Left lung (tissue), 10 donors: Measurements from ENCODE around the gene WNT1. TPM values are rescaled to one million over a fixed set of nuclear protein-coding genes. Genes with fewer than 3 reads are reported as not detected.

Experiments
- ATAC-seq: fragments of 200-7000 bp; cut with Tn5 transposase; one replicate; pipeline ENCODE4 v1.9.1; 2020; ENCODE audit warnings: moderate library complexity
- DNase-seq, 4 donors: peaks; one replicate each; pipeline ENCODE4 v3.0.0-alpha.2; 2013 to 2020
- H3K27ac ChIP-seq, 2 donors: fragments of 200-600 bp; sonication (generic) in 1 of 2; one replicate each; pipeline versions ENCODE4 v1.5.0 to v1.8.0; 2020 to 2021
- H3K27me3 ChIP-seq, 2 donors: fragments of 200-600 bp; sonication (generic) in 1 of 2; one replicate each; pipeline versions ENCODE4 v1.5.0 to v1.8.0; 2020 to 2021
- H3K36me3 ChIP-seq, 2 donors: fragments of 200-600 bp; sonication (generic) in 1 of 2; one replicate each; pipeline versions ENCODE4 v1.5.0 to v1.8.0; 2020 to 2021
- H3K4me1 ChIP-seq, 2 donors: fragments of 200-600 bp; one replicate each; pipeline ENCODE4 v1.8.0; 2021
- H3K4me3 ChIP-seq, 2 donors: fragments of 200-600 bp; sonication (generic) in 1 of 2; one replicate each; pipeline versions ENCODE4 v1.5.0 to v1.8.0; 2020 to 2021; ENCODE audit warnings: mild to moderate bottlenecking in 1 of 2
- H3K9me3 ChIP-seq, 2 donors: fragments of 200-600 bp; sonication (generic) in 1 of 2; one replicate each; pipeline versions ENCODE4 v1.5.0 to v1.8.0; 2020 to 2021
- CTCF ChIP-seq, 2 donors: fragments of 200-600 bp; sonication (generic) in 1 of 2; IDR thresholded peaks; one replicate each; pipeline versions ENCODE4 v1.5.0 to v1.8.0; 2021; ENCODE audit warnings: antibody characterized with exemption in 2 of 2
- intact Hi-C, 2 donors: fragments of 100-400 bp; cut with DNase I; formaldehyde crosslinking; loops; one replicate each; pipeline versions ENCODE4 v1.11.2 to v1.14.2; 2022
- polyA plus RNA-seq, 6 donors: library from polyadenylated mRNA; unstranded; fragments of 120-200 nt; gene quantifications; one replicate each; pipeline ENCODE4 v1.2.1, GENCODE V29; 2013; ENCODE audit not compliant: insufficient read length in 6 of 6
- total RNA-seq, 2 donors: library from RNA; stranded (reverse); fragmentation: NEBNext Ultra II Directional; extraction: Animal tissue kit (Norgen Biotek cat#: 25700); gene quantifications; one replicate each; pipeline ENCODE4 v1.2.1, GENCODE V29; 2021
- donor health status: DM: no; HTN: yes; CAD: no.
- donor health status: DM: no; HTN: no; CAD: no.

The WNT1 gene
- total and polyA plus RNA-seq, 8 donors, result not detected

GRCh38 chr12:48973941-48974673, 4.0 kb upstream of the WNT1 start:
- H3K4me1 ChIP-seq, result peaks cover 26 to 60% of the 10 kb centered on the region in 2 donors
- peak in 1 of 4 donors; percentile 83 for DNase-seq
- intact Hi-C loops, result no loop called here
- no peaks in the 10 kb centered on the region for H3K36me3 ChIP-seq
- peaks cover 76 to 98% of the 10 kb centered on the region in 2 donors for H3K27me3 ChIP-seq
- peak; percentile 57 for ATAC-seq
- TF ChIP-seq CTCF (IDR thresholded peaks at IDR 0.05), result peak; percentile 38 to 65
- H3K27ac ChIP-seq, result no peak overlapping the region
- no peaks in the 10 kb centered on the region for H3K9me3 ChIP-seq
- no peak overlapping the region for H3K4me3 ChIP-seq

- Histone ChIP-seq H3K36me3 (no peaks in the 10 kb centered on the region), H3K4me3 (no peak overlapping the region), H3K27me3 (peaks cover 81 to 98% of the 10 kb centered on the region in 2 donors), H3K4me1 (peaks cover 44 to 59% of the 10 kb centered on the region in 2 donors), H3K27ac (no peak overlapping the region), H3K9me3 (no peaks in the 10 kb centered on the region)
- intact Hi-C loops, result no loop called here
- TF ChIP-seq CTCF (IDR thresholded peaks at IDR 0.05), result peak; percentile 77 to 84
- ATAC-seq (peak; percentile 64), DNase-seq (peak in 2 of 4 donors; percentile 66 to 95)
Measured at GRCh38 chr12:48977290-48978281, 536 bp upstream of the WNT1 start.

GRCh38 chr12:48978741-48979601, 849 bp downstream of the WNT1 start:
- Histone ChIP-seq H3K36me3 (no peaks in the 10 kb centered on the region), H3K4me1 (peaks cover 38 to 45% of the 10 kb centered on the region in 2 donors), H3K9me3 (no peaks in the 10 kb centered on the region), H3K27me3 (peaks cover 73 to 96% of the 10 kb centered on the region in 2 donors), H3K27ac (no peak overlapping the region), H3K4me3 (peak overlapping the region; percentile 10 to 28)
- ATAC-seq (no peak), DNase-seq (peak in 1 of 4 donors; percentile 63)
- intact Hi-C loops, result no loop called here
- TF ChIP-seq CTCF (IDR thresholded peaks at IDR 0.05), result no peak

GRCh38 chr12:48979602-48980388, 1.7 kb downstream of the WNT1 start:
- ATAC-seq (peak; percentile 2), DNase-seq (peak in 1 of 4 donors; percentile 77)
- Histone ChIP-seq H3K27me3 (peaks cover 71 to 96% of the 10 kb centered on the region in 2 donors), H3K9me3 (no peaks in the 10 kb centered on the region), H3K4me3 (peak overlapping the region; percentile 10 to 28), H3K36me3 (no peaks in the 10 kb centered on the region), H3K4me1 (peaks cover 38 to 43% of the 10 kb centered on the region in 2 donors), H3K27ac (no peak overlapping the region)
- intact Hi-C loops, result no loop called here
- no peak for TF ChIP-seq CTCF (IDR thresholded peaks at IDR 0.05)
